GM12878 (cell line): ENCODE results near the gene MEGF6. TPM values are rescaled to one million over a fixed set of nuclear protein-coding genes. Genes with fewer than 3 reads are reported as not detected.

Experiments
- ATAC-seq: fragments of 200-7000 bp; cut with Tn5 transposase; 3 replicates; pipeline ENCODE4 v1.9.1; 2020; ENCODE audit warnings: mild to moderate bottlenecking, moderate library complexity
- BruUV-seq: library from RNA; stranded (reverse); fragments of 400-500 nt; replicated peaks from 2 replicates; lab custom pipeline; 2021; lab: Mats Ljungman, UMichigan
- CTCF ChIA-PET: fragments of 300-600 bp; sonication (Branson Sonifier 250); formaldehyde crosslinking; extraction: SDS; loops from one replicate; lab custom pipeline; 2021; ENCODE audit warnings: inconsistent platforms; lab: Yijun Ruan, JAX
- POLR2A ChIA-PET: fragments of 350-600 bp; formaldehyde crosslinking; extraction: SDS; loops from one replicate; lab custom pipeline; 2021; ENCODE audit warnings: inconsistent platforms; lab: Charles Lee
- RAD21 ChIA-PET: fragments of 300-600 bp; sonication (Branson Sonifier 250); formaldehyde crosslinking; loops from one replicate; lab custom pipeline; 2023; ENCODE audit warnings: antibody characterized with exemption; ENCODE audit not compliant: unreplicated experiment; lab: Charles Lee
- SMC1A ChIA-PET: fragments of 300-600 bp; sonication (Branson Sonifier 250); formaldehyde crosslinking; loops from one replicate; lab custom pipeline; 2023; ENCODE audit not compliant: unreplicated experiment, uncharacterized antibody; lab: Charles Lee
- DNase-seq: peaks from one replicate; pipeline ENCODE4 v3.0.0-alpha.2; 2011; ENCODE audit warnings: low read depth, low spot score
- FAIRE-seq: peaks from 3 replicates; lab custom pipeline; 2011; peaks lifted over from hg19 to GRCh38; lab: Jason Lieb, UNC
- H2AFZ ChIP-seq: 2 replicates; pipeline ENCODE4 v1.6.0; 2011; ENCODE audit warnings: low read depth, low read length, control low read depth; ENCODE audit not compliant: control insufficient read depth
- H3K27ac ChIP-seq: 2 replicates; pipeline ENCODE4 v1.5.1; 2011; ENCODE audit warnings: control low read depth; ENCODE audit not compliant: control insufficient read depth, insufficient read depth
- H3K27me3 ChIP-seq, 2 experiments: replicated peaks in 1 of 2; 2 replicates each; pipeline versions ENCODE4 v1.6.0 to v1.6.1; 2011; ENCODE audit warnings: low read length in 1 of 2; ENCODE audit not compliant: control insufficient read depth in 2 of 2, insufficient read depth in 2 of 2
- H3K36me3 ChIP-seq, 2 experiments: 2 replicates each; pipeline ENCODE4 v1.5.1; 2011; ENCODE audit warnings: low read length in 1 of 2; ENCODE audit not compliant: control insufficient read depth in 2 of 2, insufficient read depth in 2 of 2
- H3K4me1 ChIP-seq: 2 replicates; pipeline ENCODE4 v1.6.1; 2011; ENCODE audit warnings: mild to moderate bottlenecking, low read length, moderate library complexity, mixed read lengths; ENCODE audit not compliant: control insufficient read depth, insufficient read depth
- H3K4me2 ChIP-seq: 2 replicates; pipeline ENCODE4 v1.6.0; 2011; ENCODE audit warnings: control low read depth; ENCODE audit not compliant: control insufficient read depth, insufficient read depth
- H3K4me3 ChIP-seq: fragments of 200-600 bp; sonication (generic); 2 replicates; pipeline ENCODE4 v1.5.1; 2016
- H3K79me2 ChIP-seq: 2 replicates; pipeline ENCODE4 v1.6.0; 2011; ENCODE audit warnings: low read length; ENCODE audit not compliant: control insufficient read depth, insufficient read depth
- H3K9ac ChIP-seq: 2 replicates; pipeline ENCODE4 v1.8.0; 2011; ENCODE audit warnings: low read length, control low read depth, mixed read lengths; ENCODE audit not compliant: control insufficient read depth, insufficient read depth
- H3K9me3 ChIP-seq: replicated peaks from 3 replicates; pipeline ENCODE4 v1.5.1; 2011; ENCODE audit warnings: mild to moderate bottlenecking, low read length; ENCODE audit not compliant: control insufficient read depth, insufficient read depth
- H4K20me1 ChIP-seq: 2 replicates; pipeline ENCODE4 v1.6.0; 2011; ENCODE audit not compliant: control insufficient read depth, insufficient read depth
- MEF2A ChIP-seq: IDR thresholded peaks from 2 replicates; pipeline ENCODE4 v1.6.1; 2011; ENCODE audit warnings: low read depth, mild to moderate bottlenecking, low read length, moderate library complexity; ENCODE audit not compliant: insufficient read depth
- MEF2B ChIP-seq: fragments of 450-650 bp; IDR thresholded peaks from 2 replicates; pipeline ENCODE4 v1.6.1; 2018; ENCODE audit warnings: mild to moderate bottlenecking, moderate library complexity; ENCODE audit not compliant: partially characterized antibody, poor library complexity, severe bottlenecking
- MTA2 ChIP-seq: fragments of 450-650 bp; IDR thresholded peaks from 2 replicates; pipeline ENCODE4 v1.6.1; 2016; ENCODE audit warnings: low read depth, mild to moderate bottlenecking, moderate library complexity
- MXI1 ChIP-seq: fragments of 150-350 bp; IDR thresholded peaks from 2 replicates; pipeline ENCODE4 v1.6.1; 2011; ENCODE audit warnings: low read depth, mild to moderate bottlenecking, inconsistent platforms, low read length, improper control_type of control experiment
- RAD21 ChIP-seq: IDR thresholded peaks from 2 replicates; pipeline ENCODE4 v1.6.1; 2011; ENCODE audit warnings: mild to moderate bottlenecking, low read depth, low read length, moderate library complexity; ENCODE audit not compliant: insufficient read depth
- RBBP5 ChIP-seq: fragments of 200-600 bp; sonication (generic); conservative IDR thresholded peaks from 2 replicates; pipeline ENCODE4 v1.6.1; 2016
- SREBF1 ChIP-seq: IDR thresholded peaks from 2 replicates; pipeline ENCODE4 v1.6.1; 2012; ENCODE audit warnings: mild to moderate bottlenecking, low read length
- TCF7 ChIP-seq: IDR thresholded peaks from 2 replicates; pipeline ENCODE4 v1.6.1; 2014; ENCODE audit warnings: antibody characterized with exemption, borderline replicate concordance
- WGBS: methylation state at CpG from one replicate; pipeline ENCODE4 v1.1.6; 2016; ENCODE audit warnings: low lambda C conversion rate; ENCODE audit not compliant: insufficient replicate concordance, insufficient coverage; ENCODE audit errors: missing lambda C conversion rate; 5-methylcytosine and 5-hydroxymethylcytosine counted together
- in situ Hi-C: fragments of 300-500 bp; cut with MboI; formaldehyde crosslinking; loops from 9 replicates; pipeline ENCODE4 v1.14.3; 2018; ENCODE audit warnings: mixed read lengths
- intact Hi-C: fragments of 100-400 bp; cut with micrococcal nuclease; formaldehyde crosslinking; loops from one replicate; pipeline ENCODE4 v1.14.2; 2022; ENCODE audit not compliant: unreplicated experiment
- polyA plus RNA-seq, 11 experiments: library from polyadenylated mRNA; depleted of rRNA in 4 of 11; unstranded in 6 of 11; stranded (reverse) in 5 of 11; fragments of >200 nt; fragmentation: Nextera tagmentation in 4 of 11; fragmentation: Illumina TruSeq in 1 of 11; extraction: Ambion mirVana in 4 of 11; extraction: Trizol in 1 of 11; gene quantifications; 1 replicate in 1 of 11; 2 replicates in 10 of 11; pipeline versions ENCODE4 v1.2.1 to v1.2.3, GENCODE V29; 2011 to 2016; ENCODE audit warnings: inconsistent platforms in 2 of 11, missing spikeins in 2 of 11, low read depth in 1 of 11
- total RNA-seq, 4 experiments: library from RNA; depleted of rRNA in 3 of 4; stranded (reverse); fragments of >200 nt in 3 of 4; fragmentation: Illumina TruSeq in 1 of 4; extraction: Trizol in 1 of 4; gene quantifications; 2 replicates each; pipeline versions ENCODE4 v1.2.1 to v1.2.3, GENCODE V29; 2013 to 2021
- TF ChIP-seq, protein P1 (sequence below): fragments of 150-350 bp; IDR thresholded peaks from 2 replicates; pipeline ENCODE4 v1.6.1; 2014; ENCODE audit warnings: mild to moderate bottlenecking, low read depth, low read length

MEGF6 gene
- total and polyA plus RNA-seq, 10 of the 15 experiments (the other 5 are each of a cell fraction or from before 2014, with no cell fraction given) = 0.03 to 0.41 TPM; not detected in 8

DNA sequence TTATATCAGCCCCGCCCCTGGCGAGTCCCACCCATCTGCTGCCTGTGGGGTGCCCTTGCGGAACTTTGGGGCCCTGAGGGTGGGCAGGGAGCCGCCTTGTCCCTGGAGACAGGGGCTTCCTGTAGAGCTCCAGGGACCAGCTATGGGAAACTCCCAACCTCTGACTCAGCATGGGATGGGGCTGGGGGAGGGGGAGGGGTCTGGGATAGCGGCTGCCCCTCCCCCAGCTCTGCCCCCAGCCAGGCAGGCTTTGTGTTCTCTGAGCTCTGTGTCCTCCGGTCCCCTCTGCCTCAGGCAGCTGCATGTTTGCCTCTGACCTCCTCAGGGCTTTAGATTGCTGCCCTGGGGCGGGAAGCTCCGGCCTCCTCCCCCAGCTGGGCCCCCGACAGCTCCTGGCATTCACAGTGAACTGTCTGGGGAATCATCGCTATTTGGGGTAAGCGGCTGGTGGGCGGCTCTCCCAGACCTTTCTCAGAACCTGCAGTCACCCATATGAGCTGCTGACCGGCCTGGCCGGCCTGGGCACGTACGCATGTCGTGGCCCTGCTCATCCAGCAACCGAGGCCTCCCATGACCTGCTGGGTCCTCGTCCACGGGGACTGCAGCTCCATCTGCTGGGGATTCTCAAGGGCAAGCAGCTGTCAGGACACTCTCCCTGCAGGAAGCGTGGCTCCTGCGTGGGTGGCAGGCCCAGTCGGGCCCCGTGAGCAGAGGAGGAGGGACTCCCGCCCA lies 139.8 kb downstream of the MEGF6 start:
- Histone ChIP-seq H3K4me3 (no peak overlapping the region), H3K9ac (no peak overlapping the region), H2AFZ (no peak overlapping the region), H4K20me1 (no peaks in the 10 kb centered on the region), H3K36me3 (no peaks in the 10 kb centered on the region), H3K79me2 (no peaks in the 10 kb centered on the region), H3K4me1 (no peaks in the 10 kb centered on the region)
- ChIA-PET SMC1A (no interaction called here), CTCF (interaction anchor here (0.7 to 1.6 kb wide), 3 partner anchors 19 to 149 kb away, joined by 3 to 7 read pairs (median 6); no protein-coding TSS in a partner anchor), POLR2A (no interaction called here), RAD21 (no interaction called here)
- ATAC-seq (no peak), DNase-seq (no peak), FAIRE-seq (no peak)
- WGBS = 10% methylated on average over 22 of the region's 25 CpGs
- intact Hi-C loops (no loop called here), in situ Hi-C loops (no loop called here)
- TF ChIP-seq MXI1 (no peak), MEF2B (no peak), TCF7 (no peak), MEF2A (no peak), SREBF1 (no peak), MTA2 (no peak), RAD21 (no peak), RBBP5 (no peak)
- TF ChIP-seq, protein P1, sequence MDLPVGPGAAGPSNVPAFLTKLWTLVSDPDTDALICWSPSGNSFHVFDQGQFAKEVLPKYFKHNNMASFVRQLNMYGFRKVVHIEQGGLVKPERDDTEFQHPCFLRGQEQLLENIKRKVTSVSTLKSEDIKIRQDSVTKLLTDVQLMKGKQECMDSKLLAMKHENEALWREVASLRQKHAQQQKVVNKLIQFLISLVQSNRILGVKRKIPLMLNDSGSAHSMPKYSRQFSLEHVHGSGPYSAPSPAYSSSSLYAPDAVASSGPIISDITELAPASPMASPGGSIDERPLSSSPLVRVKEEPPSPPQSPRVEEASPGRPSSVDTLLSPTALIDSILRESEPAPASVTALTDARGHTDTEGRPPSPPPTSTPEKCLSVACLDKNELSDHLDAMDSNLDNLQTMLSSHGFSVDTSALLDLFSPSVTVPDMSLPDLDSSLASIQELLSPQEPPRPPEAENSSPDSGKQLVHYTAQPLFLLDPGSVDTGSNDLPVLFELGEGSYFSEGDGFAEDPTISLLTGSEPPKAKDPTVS = no peak
- TF ChIP-seq, all 136 proteins: peak for 0
- BruUV-seq = no TSS peak
- H3K27me3 ChIP-seq = no peaks in the 10 kb centered on the region
- no peak overlapping the region for H3K27ac ChIP-seq
- H3K4me2 ChIP-seq = no peak overlapping the region
- no peaks in the 10 kb centered on the region for H3K9me3 ChIP-seq
